Activated CD4-positive, alpha-beta T cell treated with anti-CD3 and anti-CD28 coated beads for 1 hour (primary cell): ENCODE measurements around the gene C1QTNF6.

Source experiments
- DNase-seq: peaks from one replicate; pipeline ENCODE4 v3.0.0-alpha.2; 2020

Gene C1QTNF6

DNA sequence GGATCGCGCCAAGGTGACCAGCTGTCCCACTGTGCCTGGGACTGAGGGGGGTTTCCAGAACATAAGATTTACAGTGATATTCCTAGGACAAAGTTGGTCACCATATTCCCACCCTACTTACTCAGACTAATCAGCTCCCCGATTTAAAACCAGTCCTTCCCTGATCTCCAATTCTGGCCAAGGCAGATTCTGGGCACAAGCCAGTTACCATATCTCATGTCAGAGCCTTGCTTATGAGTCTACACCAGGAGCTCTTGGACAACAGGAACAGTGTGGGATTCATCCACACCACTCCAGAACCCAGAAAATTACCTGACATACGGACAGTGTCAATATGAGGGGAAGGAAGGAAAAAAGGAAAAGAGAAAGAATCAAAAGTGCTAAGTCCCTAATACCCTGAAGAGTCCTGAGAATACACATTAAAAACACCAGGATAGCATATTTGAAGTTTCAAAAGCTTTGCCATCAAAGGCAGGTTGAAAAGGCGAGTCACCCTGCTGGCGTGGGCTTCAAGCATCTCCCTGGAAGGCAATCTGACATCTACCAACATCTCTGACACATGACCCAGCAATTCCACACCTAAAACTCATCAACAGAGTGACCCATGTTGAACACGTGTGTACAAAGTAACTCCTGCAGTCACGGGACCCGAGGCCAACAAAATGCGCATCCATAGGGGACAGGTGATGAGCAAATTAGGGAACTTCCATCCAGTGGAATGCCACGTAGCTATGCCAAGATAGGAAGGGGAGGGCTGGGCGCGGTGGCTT is 30.3 kb downstream of the C1QTNF6 start:
- DNase-seq, result no peak

- no peak for DNase-seq
Observed at GRCh38 chr22:37156686-37157435, 31.2 kb downstream of the C1QTNF6 start.

GRCh38 chr22:37155971-37156370 is 32.1 kb downstream of the C1QTNF6 start:
- DNase-seq, result no peak

DNA sequence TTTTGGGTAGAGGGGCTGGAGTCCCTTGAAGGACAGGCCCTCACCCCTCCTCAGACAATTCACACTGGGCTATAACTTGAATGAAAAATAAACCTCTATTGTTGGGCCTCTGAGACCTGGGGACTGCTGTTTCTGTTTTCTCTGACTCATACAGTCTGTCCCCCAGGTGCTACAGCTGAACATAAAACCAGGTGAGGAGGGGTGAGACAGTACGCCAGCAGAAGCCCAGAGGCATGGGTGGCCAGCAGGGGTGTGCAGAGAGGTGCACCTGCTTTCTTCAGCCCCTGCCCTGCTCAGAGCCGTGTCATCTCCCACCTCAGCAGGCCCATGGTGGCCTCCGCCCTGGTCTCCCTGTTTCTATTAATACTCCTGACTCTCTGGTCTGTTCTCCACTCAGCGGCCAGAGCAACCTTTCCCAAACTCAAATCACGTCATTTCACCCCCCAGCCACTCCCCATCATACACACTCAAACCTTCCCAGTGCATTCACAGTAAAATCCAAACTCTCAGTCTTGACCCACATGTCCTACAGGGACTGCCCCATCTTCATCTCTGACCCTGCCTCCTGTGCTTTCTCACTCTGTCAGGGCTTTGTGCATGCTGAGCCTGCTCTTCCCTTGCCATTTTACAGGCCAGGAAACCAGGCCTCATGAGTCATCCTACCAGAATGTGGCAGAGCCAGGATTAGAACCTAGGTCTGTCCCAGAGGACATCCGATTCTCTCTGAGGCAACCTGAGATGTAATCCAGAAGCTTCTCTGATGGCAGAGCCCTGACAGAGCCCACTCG is 32.9 kb downstream of the C1QTNF6 start:
- no peak for DNase-seq

GRCh38 chr22:37153901-37154300 is 34.1 kb downstream of the C1QTNF6 start:
- no peak for DNase-seq

- DNase-seq, result no peak
Observed at GRCh38 chr22:37151401-37151800, 36.6 kb downstream of the C1QTNF6 start.

- DNase-seq, result no peak
Observed at GRCh38 chr22:37150701-37151100, 37.3 kb downstream of the C1QTNF6 start.

GRCh38 chr22:37148742-37149665 is 39.0 kb downstream of the C1QTNF6 start:
- DNase-seq, result no peak

- no peak for DNase-seq
Observed at GRCh38 chr22:37148031-37148651, 39.9 kb downstream of the C1QTNF6 start.

DNA sequence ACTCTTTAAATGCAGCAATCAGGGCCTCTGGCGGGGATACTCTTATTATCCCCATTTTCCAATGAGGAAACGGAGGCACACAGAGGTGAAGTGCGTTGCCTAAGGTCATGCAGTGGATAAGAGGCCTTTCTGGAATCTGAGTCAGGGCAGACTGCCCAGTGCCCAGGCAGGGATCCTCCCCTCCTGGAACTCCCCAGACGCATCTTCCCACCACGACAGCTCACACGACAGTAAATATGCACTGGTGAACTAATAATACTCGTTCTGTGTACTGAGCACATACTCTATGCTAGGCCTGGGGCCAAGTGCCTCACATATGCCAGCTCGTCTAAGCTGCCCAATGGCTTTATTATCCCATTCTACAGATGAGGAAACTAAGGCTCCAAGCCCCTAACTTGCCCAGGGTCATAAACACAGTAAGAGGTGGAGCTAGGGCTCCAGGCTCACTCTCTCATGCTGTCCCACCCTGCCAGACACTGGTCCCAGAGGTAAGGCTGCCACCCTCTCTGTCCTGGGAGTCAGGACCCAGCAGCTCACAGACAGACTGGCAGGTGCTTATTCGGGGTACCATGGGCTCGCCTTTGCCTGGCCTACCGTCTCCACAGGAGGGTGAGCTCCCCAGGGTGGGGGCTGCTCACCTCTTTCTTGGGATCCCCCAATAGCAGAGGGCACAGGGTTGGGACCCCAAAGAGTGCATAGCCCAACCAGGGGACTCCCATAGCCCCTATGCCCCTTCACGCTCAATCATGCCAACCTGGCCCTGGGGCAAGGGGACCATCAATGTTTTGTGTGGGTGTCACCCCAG is 40.7 kb downstream of the C1QTNF6 start:
- no peak for DNase-seq

- DNase-seq, result no peak
Observed at GRCh38 chr22:37146507-37147180, 41.4 kb downstream of the C1QTNF6 start.

DNA sequence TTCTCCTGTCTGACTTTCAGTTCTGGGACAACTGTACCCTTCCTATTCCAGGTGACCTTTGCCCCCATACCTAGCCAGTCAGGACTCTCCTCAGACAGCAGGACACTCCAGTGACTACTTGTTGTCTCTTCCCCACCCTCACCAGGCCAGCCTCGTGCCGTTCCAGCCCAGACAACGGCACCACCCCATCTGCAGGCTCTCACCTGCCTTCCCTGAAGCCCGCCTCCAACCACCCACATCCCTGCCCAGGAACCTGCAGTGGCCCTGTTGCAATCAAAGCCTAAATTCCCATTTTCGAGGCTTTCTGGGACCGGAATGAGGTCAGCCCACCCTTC is 42.0 kb downstream of the C1QTNF6 start:
- no peak for DNase-seq

- no peak for DNase-seq
Observed at GRCh38 chr22:37145180-37146050, 42.6 kb downstream of the C1QTNF6 start.

DNA sequence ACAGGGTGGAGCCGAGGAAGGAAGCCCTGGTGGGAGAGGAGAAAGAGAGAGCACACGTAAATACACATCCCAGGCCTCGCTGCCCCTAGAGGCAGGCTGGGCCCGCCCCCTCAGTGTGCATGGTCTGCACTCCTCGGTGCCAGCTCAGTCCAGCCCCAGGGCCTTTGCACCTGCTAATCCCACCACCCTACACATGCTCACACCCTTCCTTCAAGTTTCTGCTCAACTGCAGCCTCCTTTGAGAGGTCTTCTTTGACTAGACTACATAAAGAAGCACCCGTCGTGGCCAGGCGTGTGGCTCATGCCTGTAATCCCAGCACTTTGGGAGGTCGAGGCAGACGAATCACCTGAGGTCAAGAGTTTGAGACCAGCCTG is 43.9 kb downstream of the C1QTNF6 start:
- no peak for DNase-seq

- DNase-seq, result no peak
Observed at GRCh38 chr22:37141971-37142370, 46.1 kb downstream of the C1QTNF6 start.

DNA sequence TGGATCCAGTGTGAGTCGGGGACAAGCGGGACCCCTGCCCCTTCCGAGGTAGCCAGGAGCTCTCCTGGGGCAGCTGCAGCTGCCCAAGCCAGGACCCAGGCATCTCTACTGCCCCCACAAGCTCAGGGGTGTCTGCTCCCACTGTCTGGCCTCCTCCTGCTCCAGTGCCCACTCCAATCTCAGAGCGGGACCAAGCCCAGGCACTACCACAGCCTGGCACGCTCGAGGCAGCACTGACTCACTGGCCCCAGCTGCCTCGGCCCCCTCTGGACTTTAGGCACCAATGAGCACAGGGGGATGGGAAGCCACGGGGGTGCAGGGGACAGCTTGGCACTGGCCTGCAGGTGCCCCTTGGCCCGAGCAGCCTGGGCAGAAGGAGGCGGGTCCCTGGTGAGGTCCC is 46.6 kb downstream of the C1QTNF6 start:
- DNase-seq, result no peak

- DNase-seq, result no peak
Observed at GRCh38 chr22:37140686-37141323, 47.2 kb downstream of the C1QTNF6 start.

GRCh38 chr22:37139762-37140161 is 48.3 kb downstream of the C1QTNF6 start:
- DNase-seq, result no peak
